BLaER1 treated with 17β-estradiol and CSF1 and Interleukin-3, amounts not matched to agents 10 nM and 100 nM (cell line): Measurements from ENCODE around the gene PDZRN4.

Source experiments
- H3K27ac ChIP-seq, 11 experiments: shearing (Covaris generic); formaldehyde crosslinking; 2 replicates each; pipeline ENCODE4 v1.8.1; 2022
- H3K27me3 ChIP-seq, 11 experiments: shearing (Covaris generic); formaldehyde crosslinking; 2 replicates each; pipeline ENCODE4 v1.8.1; 2022
- H3K36me3 ChIP-seq, 11 experiments: shearing (Covaris generic); formaldehyde crosslinking; 2 replicates each; pipeline ENCODE4 v1.8.1; 2022
- H3K4me1 ChIP-seq, 10 experiments: shearing (Covaris generic); formaldehyde crosslinking; 2 replicates each; pipeline ENCODE4 v1.8.1; 2022
- H3K4me2 ChIP-seq, 11 experiments: shearing (Covaris generic); formaldehyde crosslinking; 2 replicates each; pipeline ENCODE4 v1.8.1; 2022
- H3K4me3 ChIP-seq, 10 experiments: shearing (Covaris generic); formaldehyde crosslinking; 2 replicates each; pipeline ENCODE4 v1.8.1; 2022
- H3K9ac ChIP-seq, 11 experiments: shearing (Covaris generic); formaldehyde crosslinking; 2 replicates each; pipeline ENCODE4 v1.8.1; 2022
- H3K9me3 ChIP-seq, 11 experiments: shearing (Covaris generic); formaldehyde crosslinking; replicated peaks in 1 of 11; 2 replicates each; pipeline ENCODE4 v1.8.1; 2022
- H4K20me1 ChIP-seq, 11 experiments: shearing (Covaris generic); formaldehyde crosslinking; 2 replicates each; pipeline ENCODE4 v1.8.1; 2022
- Cebpa-rat ChIP-seq, 11 experiments: shearing (Covaris generic); IDR thresholded peaks; 2 replicates each; pipeline ENCODE4 v1.8.1; 2022

PDZRN4 gene

DNA sequence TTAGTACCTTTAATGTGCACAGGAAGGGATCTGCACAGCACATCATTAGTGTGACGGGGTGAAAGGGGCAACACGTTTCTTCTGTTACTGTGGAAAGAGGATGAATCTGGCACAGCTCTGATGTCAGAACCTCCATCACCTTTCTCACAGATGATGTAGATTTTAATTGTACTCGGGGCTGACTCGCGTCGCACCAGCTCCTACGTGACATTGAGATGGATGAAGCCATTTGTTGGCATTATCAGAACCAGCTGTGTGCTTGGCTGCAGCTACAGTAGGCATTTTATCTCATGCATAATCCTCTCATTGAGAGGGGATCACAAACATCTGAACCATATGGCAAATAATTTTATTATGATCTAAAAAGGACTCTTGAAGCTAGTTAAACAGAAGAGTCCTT is 173.6 kb downstream of the PDZRN4 start:
- no peaks in the 10 kb centered on the region for H4K20me1 ChIP-seq
- H3K27ac ChIP-seq, result no peak overlapping the region
- no peak for TF ChIP-seq Cebpa-rat (IDR thresholded peaks at IDR 0.05)
- no peaks in the 10 kb centered on the region for H3K4me1 ChIP-seq
- H3K4me2 ChIP-seq, result no peak overlapping the region
- H3K9me3 ChIP-seq, result no peaks in the 10 kb centered on the region
- H3K27me3 ChIP-seq, result no peaks in the 10 kb centered on the region
- no peak overlapping the region for H3K4me3 ChIP-seq
- H3K9ac ChIP-seq, result no peak overlapping the region
- H3K36me3 ChIP-seq, result no peaks in the 10 kb centered on the region

DNA sequence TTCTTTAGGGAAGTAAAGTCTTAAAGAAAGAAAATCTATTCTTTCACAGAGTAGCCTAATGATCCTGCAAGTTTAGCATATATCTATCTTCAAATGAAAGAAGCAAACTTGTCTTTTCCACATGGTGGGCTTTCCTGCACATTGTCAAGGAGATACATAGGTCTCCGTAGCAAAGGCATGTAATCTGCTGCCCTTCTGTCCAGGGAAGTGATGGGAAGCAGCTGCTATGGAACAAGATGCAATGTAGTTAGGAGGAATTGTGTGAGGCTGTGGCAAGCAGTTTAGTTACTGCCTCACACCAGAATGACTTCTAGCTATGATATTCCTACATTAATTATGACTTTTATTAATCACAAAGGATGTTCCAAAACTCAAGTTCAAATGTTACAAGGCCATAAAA is 174.4 kb downstream of the PDZRN4 start:
- no peak overlapping the region for H3K4me2 ChIP-seq
- H3K27me3 ChIP-seq, result no peaks in the 10 kb centered on the region
- no peak overlapping the region for H3K4me3 ChIP-seq
- no peak overlapping the region for H3K27ac ChIP-seq
- H3K4me1 ChIP-seq, result no peaks in the 10 kb centered on the region
- H4K20me1 ChIP-seq, result no peaks in the 10 kb centered on the region
- H3K36me3 ChIP-seq, result no peaks in the 10 kb centered on the region
- H3K9me3 ChIP-seq, result no peaks in the 10 kb centered on the region
- no peak for TF ChIP-seq Cebpa-rat (IDR thresholded peaks at IDR 0.05)
- H3K9ac ChIP-seq, result no peak overlapping the region

DNA sequence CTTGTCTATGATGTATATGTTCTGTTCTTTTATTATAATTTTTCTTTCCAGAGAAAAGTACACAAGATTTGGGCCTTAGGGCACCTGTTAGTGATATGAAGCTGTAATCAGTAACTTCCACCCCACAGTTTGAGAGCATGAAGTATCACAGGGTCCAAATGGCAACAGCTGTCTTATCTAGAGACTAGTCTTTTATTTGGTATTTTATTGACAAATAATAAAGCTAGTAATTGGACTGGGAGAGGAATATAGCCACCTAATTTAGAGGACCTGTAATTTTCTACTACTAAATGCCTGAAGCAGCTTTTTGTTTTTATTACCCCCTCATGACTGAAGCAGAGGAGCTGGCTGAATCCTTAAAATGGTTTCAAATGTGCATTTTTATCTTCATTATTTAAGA is 174.8 kb downstream of the PDZRN4 start:
- Histone ChIP-seq H3K27me3 (no peaks in the 10 kb centered on the region), H3K9ac (no peak overlapping the region), H4K20me1 (no peaks in the 10 kb centered on the region), H3K4me2 (no peak overlapping the region), H3K4me1 (no peaks in the 10 kb centered on the region), H3K36me3 (no peaks in the 10 kb centered on the region), H3K27ac (no peak overlapping the region), H3K4me3 (no peak overlapping the region), H3K9me3 (0 out of 22 replicates have a peak, but pooled peaks cover 0 to under 1% (median 0%) of the 10 kb centered on the region in 11 experiments)
- no peak for TF ChIP-seq Cebpa-rat (IDR thresholded peaks at IDR 0.05)

DNA sequence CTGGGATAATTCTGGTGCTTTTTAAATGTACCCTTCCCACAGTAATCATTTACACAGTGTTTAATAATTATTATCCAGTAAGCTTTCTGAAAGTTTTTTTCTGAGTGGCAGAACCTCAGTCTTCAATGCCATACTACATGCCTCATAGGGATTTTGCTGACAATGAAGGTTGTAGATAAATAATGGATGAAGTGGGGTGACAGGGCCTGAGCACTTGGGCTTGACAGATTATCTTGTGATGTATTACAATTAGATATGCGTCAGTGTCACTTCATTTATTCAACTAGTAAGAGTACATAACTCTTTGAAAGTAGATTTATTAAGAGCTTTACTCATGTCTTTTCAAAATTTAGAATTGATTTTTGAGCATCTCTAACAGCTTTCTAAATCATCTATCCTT is 176.1 kb downstream of the PDZRN4 start:
- no peak overlapping the region for H3K4me3 ChIP-seq
- H3K4me2 ChIP-seq, result no peak overlapping the region
- no peaks in the 10 kb centered on the region for H4K20me1 ChIP-seq
- no peaks in the 10 kb centered on the region for H3K27me3 ChIP-seq
- H3K36me3 ChIP-seq, result no peaks in the 10 kb centered on the region
- no peak overlapping the region for H3K27ac ChIP-seq
- H3K9ac ChIP-seq, result no peak overlapping the region
- no peak for TF ChIP-seq Cebpa-rat (IDR thresholded peaks at IDR 0.05)
- peaks cover 0 to 8% (median 0%) of the 10 kb centered on the region in 11 experiments; a peak in 2 of 22 replicates for H3K9me3 ChIP-seq
- H3K4me1 ChIP-seq, result no peaks in the 10 kb centered on the region

DNA sequence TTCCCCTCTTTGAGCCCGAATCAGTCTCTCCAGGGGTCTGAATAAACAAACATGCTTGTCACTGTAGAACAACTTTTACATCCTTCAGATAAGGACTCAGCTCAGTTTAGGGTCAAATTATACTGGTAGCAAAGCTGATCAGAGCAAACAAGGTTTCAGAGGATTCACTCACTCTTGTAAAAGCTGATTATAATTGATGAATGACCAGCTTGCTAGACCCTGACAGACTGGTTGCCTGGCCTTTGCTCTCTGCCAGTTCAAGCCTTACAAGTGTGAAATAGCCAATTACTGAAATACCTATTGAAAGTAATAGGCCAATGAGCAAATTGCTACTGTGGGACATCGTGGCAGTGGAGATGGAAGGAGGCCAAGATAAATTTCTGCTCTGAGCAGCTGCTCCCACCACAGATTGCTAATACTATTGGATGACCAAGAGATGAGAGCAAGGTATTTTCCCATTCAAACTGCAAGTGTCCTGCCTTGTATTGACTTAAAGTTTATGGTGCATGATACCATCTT is 177.6 kb downstream of the PDZRN4 start:
- H3K9me3 ChIP-seq, result peaks cover 0 to 8% (median 0%) of the 10 kb centered on the region in 11 experiments; a peak in 2 of 22 replicates
- no peak overlapping the region for H3K4me3 ChIP-seq
- H3K27ac ChIP-seq, result no peak overlapping the region
- TF ChIP-seq Cebpa-rat (IDR thresholded peaks at IDR 0.05), result no peak
- no peak overlapping the region for H3K4me2 ChIP-seq
- no peaks in the 10 kb centered on the region for H3K4me1 ChIP-seq
- H4K20me1 ChIP-seq, result no peaks in the 10 kb centered on the region
- H3K9ac ChIP-seq, result no peak overlapping the region
- no peaks in the 10 kb centered on the region for H3K36me3 ChIP-seq
- H3K27me3 ChIP-seq, result no peaks in the 10 kb centered on the region

DNA sequence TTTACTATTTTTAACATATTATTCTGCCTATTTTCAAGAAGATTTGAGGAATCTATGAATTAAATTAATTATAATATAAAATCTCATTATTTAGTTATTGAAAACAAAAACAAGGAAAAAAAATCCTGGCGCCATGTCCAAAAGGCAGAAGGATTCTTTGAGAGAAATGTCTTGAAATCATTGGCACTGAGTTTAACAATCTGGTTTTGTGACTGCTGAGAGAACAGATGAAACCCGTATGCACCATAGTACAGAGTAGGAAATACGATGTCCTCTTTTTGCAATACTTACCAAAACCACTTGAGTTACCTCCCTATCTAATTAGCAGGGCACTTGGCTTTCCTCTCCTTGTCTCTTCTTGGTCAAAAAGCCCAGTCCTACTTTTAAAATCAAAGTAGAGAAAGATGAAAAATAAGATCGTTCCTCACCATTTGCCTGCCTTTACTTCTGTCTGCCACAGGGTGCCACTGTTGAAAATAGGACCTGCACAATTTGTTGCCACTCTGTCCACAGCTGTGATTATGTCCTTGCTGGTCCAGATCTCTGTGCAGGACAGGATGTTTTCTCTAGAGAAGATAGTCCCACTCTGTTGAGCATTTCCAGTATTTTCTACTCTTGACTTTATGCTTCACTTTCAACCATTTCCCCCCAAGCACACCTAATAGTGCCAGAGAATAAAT is 179.7 kb downstream of the PDZRN4 start:
- H3K36me3 ChIP-seq, result no peaks in the 10 kb centered on the region
- H3K27ac ChIP-seq, result no peak overlapping the region
- H3K4me1 ChIP-seq, result no peaks in the 10 kb centered on the region
- no peaks in the 10 kb centered on the region for H4K20me1 ChIP-seq
- H3K9ac ChIP-seq, result no peak overlapping the region
- H3K4me3 ChIP-seq, result no peak overlapping the region
- no peak overlapping the region for H3K4me2 ChIP-seq
- no peak for TF ChIP-seq Cebpa-rat (IDR thresholded peaks at IDR 0.05)
- H3K27me3 ChIP-seq, result no peaks in the 10 kb centered on the region
- H3K9me3 ChIP-seq, result peaks cover 0 to 8% (median 0%) of the 10 kb centered on the region in 11 experiments; a peak in 3 of 22 replicates

DNA sequence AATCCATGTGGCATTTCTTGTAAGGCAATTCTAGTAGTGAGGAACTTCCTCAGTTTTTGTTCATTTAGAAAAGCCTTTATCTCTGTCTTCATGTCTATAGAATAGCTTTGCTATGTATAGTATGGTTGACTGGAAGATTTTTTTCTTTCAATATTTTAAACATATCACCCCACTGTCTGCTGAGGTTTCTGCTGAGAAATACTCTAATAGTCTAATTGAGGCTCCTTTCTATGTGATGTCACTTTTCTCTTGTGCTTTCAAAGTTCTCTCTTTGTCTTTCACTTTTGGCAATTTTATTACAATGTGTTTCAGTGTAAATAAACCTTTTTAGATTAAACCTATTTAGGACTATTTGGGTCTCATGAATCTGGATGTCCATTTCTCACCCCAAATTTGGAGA is 192.8 kb downstream of the PDZRN4 start:
- TF ChIP-seq Cebpa-rat (IDR thresholded peaks at IDR 0.05), result no peak
- no peak overlapping the region for H3K9ac ChIP-seq
- no peak overlapping the region for H3K4me3 ChIP-seq
- H3K27ac ChIP-seq, result no peak overlapping the region
- H4K20me1 ChIP-seq, result no peaks in the 10 kb centered on the region
- no peak overlapping the region for H3K4me2 ChIP-seq
- no peaks in the 10 kb centered on the region for H3K27me3 ChIP-seq
- H3K36me3 ChIP-seq, result no peaks in the 10 kb centered on the region
- 0 out of 22 replicates have a peak, but pooled peaks cover 0 to 4% (median 0%) of the 10 kb centered on the region in 11 experiments for H3K9me3 ChIP-seq
- H3K4me1 ChIP-seq, result no peaks in the 10 kb centered on the region

DNA sequence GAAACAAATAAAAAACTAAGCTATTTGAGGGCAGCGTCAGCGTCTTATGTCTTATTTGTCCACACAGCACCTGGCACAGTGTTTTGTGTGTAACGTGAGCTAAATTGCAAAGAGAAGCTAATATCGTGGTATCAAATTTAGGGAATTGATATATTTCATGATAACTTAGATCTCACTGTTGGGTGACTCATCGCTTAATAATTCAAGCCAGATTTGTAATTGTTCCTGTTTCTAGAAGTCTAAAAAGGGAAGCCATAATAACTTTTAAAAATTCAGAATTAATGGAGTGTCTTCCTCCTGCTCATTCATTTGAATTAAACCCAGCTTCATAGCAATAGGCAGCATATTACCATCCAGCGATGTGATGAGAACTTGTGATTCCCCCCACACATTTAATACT is 214.7 kb downstream of the PDZRN4 start:
- H3K9ac ChIP-seq, result no peak overlapping the region
- H3K4me1 ChIP-seq, result peaks cover 0 to 5% (median 0%) of the 10 kb centered on the region in 10 experiments; a peak in 3 of 20 replicates
- no peaks in the 10 kb centered on the region for H3K36me3 ChIP-seq
- no peaks in the 10 kb centered on the region for H3K27me3 ChIP-seq
- H3K4me2 ChIP-seq, result no peak overlapping the region
- H3K27ac ChIP-seq, result no peak overlapping the region
- TF ChIP-seq Cebpa-rat (IDR thresholded peaks at IDR 0.05), result no peak
- no peaks in the 10 kb centered on the region for H4K20me1 ChIP-seq
- H3K4me3 ChIP-seq, result no peak overlapping the region
- H3K9me3 ChIP-seq, result peaks cover 0 to 19% (median 8%) of the 10 kb centered on the region in 11 experiments; a peak in 13 of 22 replicates

DNA sequence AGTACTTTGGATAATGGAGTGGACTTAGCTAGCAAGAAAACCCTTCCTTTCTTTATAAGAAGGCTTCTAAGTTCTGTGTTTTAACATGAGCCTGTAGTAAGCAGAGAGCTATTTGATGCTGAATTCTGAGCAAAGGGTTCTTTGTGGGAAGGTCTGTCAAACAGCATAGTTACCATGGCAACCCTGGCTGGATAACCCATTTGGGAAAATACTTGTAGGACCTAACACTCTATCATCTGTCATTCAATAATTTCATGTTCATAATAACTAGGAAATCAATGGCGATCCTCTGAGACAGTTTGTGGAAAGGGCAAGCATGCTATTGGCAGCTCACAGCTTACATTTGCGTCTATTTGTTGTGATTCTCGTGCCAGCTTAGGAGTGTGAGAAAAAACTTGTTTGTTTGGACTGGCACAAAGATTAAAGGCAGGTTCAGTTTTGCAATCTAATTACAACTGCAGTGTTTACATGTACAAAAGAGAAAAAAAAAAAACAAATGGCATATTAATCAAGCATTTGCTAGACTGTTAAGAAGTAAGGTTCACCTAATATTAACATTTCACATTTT is 219.2 kb downstream of the PDZRN4 start:
- H3K9me3 ChIP-seq, result peaks cover 0 to 19% (median 8%) of the 10 kb centered on the region in 11 experiments; a peak in 13 of 22 replicates
- H3K4me1 ChIP-seq, result peaks cover 0 to 5% (median 0%) of the 10 kb centered on the region in 10 experiments; a peak in 3 of 20 replicates
- H4K20me1 ChIP-seq, result no peaks in the 10 kb centered on the region
- no peaks in the 10 kb centered on the region for H3K36me3 ChIP-seq
- no peak overlapping the region for H3K4me3 ChIP-seq
- TF ChIP-seq Cebpa-rat (IDR thresholded peaks at IDR 0.05), result no peak
- no peaks in the 10 kb centered on the region for H3K27me3 ChIP-seq
- H3K9ac ChIP-seq, result no peak overlapping the region
- H3K4me2 ChIP-seq, result no peak overlapping the region
- no peak overlapping the region for H3K27ac ChIP-seq

DNA sequence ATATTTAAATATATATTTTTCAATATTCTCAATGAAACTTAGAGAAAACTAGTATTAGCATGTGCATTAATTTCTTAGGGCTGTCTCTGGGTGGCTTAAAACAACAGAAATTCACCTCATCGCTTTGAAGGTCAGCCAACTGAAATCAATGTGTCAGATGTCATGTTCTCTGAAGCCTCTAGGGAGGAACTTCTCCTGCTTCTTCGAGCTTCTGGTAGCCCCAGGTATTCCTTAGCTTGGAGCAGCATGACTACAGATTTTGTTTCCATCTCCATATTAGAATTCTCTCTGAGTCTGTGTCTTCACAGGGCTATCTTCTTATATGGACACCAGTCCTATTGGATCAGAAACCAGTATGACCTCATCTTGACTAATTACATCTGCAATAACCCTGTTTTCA is 221.5 kb downstream of the PDZRN4 start:
- H3K27me3 ChIP-seq, result no peaks in the 10 kb centered on the region
- peaks cover 0 to 12% (median 8%) of the 10 kb centered on the region in 11 experiments; a peak in 12 of 22 replicates for H3K9me3 ChIP-seq
- no peak overlapping the region for H3K27ac ChIP-seq
- no peaks in the 10 kb centered on the region for H4K20me1 ChIP-seq
- H3K9ac ChIP-seq, result no peak overlapping the region
- H3K4me2 ChIP-seq, result no peak overlapping the region
- H3K4me1 ChIP-seq, result no peaks in the 10 kb centered on the region
- H3K36me3 ChIP-seq, result no peaks in the 10 kb centered on the region
- no peak overlapping the region for H3K4me3 ChIP-seq
- no peak for TF ChIP-seq Cebpa-rat (IDR thresholded peaks at IDR 0.05)
